ENCODE results near the gene SORCS2. TPM values are rescaled to one million over a fixed set of nuclear protein-coding genes. Genes with fewer than 3 reads are reported as not detected.

SORCS2 gene
- total RNA-seq, 1 experiment from 2014 or later = not detected

DNA sequence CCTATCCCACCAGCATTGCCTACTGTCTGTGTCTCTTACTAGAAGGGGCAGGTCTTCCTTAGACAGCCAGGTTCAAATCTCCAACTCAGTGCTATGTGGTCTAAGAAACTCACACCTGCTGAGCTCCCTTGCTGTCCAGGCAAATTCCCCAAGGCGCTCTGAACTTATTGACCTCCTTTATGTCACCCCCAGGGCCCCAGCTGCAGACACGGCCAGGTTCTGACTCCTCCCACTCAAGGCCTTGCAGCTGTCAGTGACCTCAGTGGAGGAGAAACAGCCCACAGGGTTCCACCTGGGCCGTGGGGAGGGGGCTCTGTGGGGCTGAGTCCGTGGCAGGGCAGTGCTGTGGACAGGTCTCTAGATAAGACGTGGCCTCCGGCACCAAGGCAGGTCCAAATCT lies 284.5 kb downstream of the SORCS2 start:
- DNase-seq (ENCODE audit: low spot score) = no peak
- in situ Hi-C loops (cut with HindIII; ENCODE audit: low sequenced_read_pairs) = no loop called here

GRCh38 chr4:7477695-7478094 lies 285.4 kb downstream of the SORCS2 start:
- DNase-seq (ENCODE audit: low spot score) = no peak
- in situ Hi-C loops (cut with HindIII; ENCODE audit: low sequenced_read_pairs) = no loop called here

- in situ Hi-C loops (cut with HindIII; ENCODE audit: low sequenced_read_pairs) = no loop called here
- no peak for DNase-seq (ENCODE audit: low spot score)
Measured at GRCh38 chr4:7478665-7479064, 286.3 kb downstream of the SORCS2 start.

DNA sequence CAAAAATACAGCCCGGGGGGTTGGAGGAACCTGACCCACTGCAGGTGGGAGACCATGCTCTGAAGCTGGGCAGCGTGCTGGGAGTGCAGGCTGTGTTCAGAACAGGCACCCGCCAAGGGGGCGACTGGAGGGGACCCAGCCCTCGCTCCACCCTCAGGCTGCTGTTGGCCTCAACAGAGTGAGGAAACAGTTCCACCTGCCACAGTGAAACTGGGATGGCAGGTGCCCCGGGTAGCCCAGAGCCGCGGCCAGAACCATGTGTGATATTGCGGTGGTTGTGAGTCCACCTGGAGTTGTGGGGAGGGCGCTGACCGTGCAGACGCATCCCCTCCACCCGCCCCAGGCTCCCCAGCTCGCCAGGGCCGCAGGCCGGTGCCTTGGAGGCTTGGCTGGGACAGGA lies 288.1 kb downstream of the SORCS2 start:
- DNase-seq (ENCODE audit: low spot score) = no peak
- in situ Hi-C loops (cut with HindIII; ENCODE audit: low sequenced_read_pairs) = no loop called here

GRCh38 chr4:7481227-7481626 lies 288.9 kb downstream of the SORCS2 start:
- no peak for DNase-seq (ENCODE audit: low spot score)
- in situ Hi-C loops (cut with HindIII; ENCODE audit: low sequenced_read_pairs) = no loop called here

GRCh38 chr4:7485096-7485495 lies 292.8 kb downstream of the SORCS2 start:
- DNase-seq (ENCODE audit: low spot score) = no peak
- in situ Hi-C loops (cut with HindIII; ENCODE audit: low sequenced_read_pairs) = no loop called here

GRCh38 chr4:7486101-7486500 lies 293.8 kb downstream of the SORCS2 start:
- no peak for DNase-seq (ENCODE audit: low spot score)
- in situ Hi-C loops (cut with HindIII; ENCODE audit: low sequenced_read_pairs) = no loop called here

- DNase-seq (ENCODE audit: low spot score) = no peak
- in situ Hi-C loops (cut with HindIII; ENCODE audit: low sequenced_read_pairs) = no loop called here
Measured at GRCh38 chr4:7487502-7487901, 295.2 kb downstream of the SORCS2 start.

DNA sequence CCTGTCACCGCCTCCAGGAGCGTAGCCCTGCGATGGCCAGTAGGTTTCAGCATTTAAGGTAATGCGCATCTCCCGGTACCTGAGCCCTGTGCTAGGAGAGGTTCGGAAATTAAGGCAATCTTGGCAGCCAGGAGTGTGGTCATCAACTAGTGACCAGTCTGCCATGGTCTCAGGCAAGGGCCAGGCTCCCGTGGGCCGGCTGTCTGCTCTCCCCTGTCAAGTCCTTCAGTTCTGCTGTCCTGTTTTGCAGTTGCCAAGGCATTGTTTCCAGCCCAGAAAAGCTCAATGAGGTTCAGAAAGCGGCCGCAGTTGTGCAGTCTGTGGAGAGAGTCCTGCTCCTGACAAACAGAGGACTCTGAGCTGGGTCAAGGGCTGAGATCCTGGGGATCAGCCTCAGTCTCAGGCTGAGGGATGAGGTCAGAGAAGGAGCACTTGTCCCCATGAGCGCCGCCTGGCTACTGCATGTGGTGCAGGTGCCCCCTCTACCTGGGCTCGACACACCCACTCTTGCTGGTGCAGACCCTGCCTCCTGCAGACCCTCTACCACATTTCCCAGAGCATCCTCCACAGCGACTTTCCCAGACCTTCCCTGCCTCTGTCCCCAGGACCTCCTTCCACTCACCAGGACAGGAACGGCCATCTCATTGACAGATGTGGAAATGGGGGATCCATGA lies 295.8 kb downstream of the SORCS2 start:
- no peak for DNase-seq (ENCODE audit: low spot score)
- in situ Hi-C loops (cut with HindIII; ENCODE audit: low sequenced_read_pairs) = no loop called here

GRCh38 chr4:7491915-7492314 lies 299.6 kb downstream of the SORCS2 start:
- no peak for DNase-seq (ENCODE audit: low spot score)
- in situ Hi-C loops (cut with HindIII; ENCODE audit: low sequenced_read_pairs) = no loop called here

GRCh38 chr4:7498446-7499200 lies 306.3 kb downstream of the SORCS2 start:
- in situ Hi-C loops (cut with HindIII; ENCODE audit: low sequenced_read_pairs) = no loop called here
- DNase-seq (ENCODE audit: low spot score) = no peak

- in situ Hi-C loops (cut with HindIII; ENCODE audit: low sequenced_read_pairs) = no loop called here
- DNase-seq (ENCODE audit: low spot score) = no peak
Measured at GRCh38 chr4:7499661-7500060, 307.3 kb downstream of the SORCS2 start.

DNA sequence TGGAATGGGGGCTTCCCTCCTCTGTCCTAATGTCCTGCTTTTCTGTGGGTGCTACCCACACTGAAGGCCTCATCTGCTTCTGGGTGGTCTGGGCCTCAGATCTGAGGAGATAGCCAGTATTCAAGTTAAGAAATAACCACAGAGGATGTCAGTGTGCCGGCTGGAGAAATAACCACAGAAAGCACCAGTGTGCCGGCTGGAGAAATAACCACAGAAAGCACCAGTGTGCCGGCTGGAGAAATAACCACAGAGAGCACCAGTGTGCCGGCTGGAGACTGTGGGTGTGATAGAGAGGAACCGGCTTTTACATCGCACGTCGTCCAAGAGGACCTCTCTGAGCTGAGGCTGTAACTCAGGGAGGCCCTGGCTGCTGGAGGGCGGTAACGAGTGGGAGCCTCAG lies 308.1 kb downstream of the SORCS2 start:
- no peak for DNase-seq (ENCODE audit: low spot score)
- in situ Hi-C loops (cut with HindIII; ENCODE audit: low sequenced_read_pairs) = no loop called here

DNA sequence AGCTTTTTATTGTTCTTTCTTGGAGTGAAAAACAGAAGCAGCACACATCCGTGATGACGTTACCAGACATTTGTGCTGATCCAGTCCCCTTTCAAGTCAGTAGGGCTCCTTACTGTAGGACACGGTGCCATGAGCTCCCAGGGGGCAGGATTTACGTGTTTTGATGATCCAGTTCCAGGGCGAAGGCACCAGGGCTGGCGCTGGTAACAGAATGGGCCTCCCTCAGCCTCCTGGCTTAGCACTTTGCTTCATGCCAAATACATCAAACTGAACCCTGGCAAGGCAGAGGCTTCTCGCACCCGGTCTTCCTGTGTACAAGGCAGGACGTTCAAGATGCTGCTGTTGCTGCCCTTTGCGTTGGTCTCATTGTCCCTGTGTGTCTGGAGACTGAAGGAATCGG lies 309.0 kb downstream of the SORCS2 start:
- no peak for DNase-seq (ENCODE audit: low spot score)
- in situ Hi-C loops (cut with HindIII; ENCODE audit: low sequenced_read_pairs) = no loop called here

GRCh38 chr4:7501873-7502272 lies 309.5 kb downstream of the SORCS2 start:
- no peak for DNase-seq (ENCODE audit: low spot score)
- in situ Hi-C loops (cut with HindIII; ENCODE audit: low sequenced_read_pairs) = no loop called here

DNA sequence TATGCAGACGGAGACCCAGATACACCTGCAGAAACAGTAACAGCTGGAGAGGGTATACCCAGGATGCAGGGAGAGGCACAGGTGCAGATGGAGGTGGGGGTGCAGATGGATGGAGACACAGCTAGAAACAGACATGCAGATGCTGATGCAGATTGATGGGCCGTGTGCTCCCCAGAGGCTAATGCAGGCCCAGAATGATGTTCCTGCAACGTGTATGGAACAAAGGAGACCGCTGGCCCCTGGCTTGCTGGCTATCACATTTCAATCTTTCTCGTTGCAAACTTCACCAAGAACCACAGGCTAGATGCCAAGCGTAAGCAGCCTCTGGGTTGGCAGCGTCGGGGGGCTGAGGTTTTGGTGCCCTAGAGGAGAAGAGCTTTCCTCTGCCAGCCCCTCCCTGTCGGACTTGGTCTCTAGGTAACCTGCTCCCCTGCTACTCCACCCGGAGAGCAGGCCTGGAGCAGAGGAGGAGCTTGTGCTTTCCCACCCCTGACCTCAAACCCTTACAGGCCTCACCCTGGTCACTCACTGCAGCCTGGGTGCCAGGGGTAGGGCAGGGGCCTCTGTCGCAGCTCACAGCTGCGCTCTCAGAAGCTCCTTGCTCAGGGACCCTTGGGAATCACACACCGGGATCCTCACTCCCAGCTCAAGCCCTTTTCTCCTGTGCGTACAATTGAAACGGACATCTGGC lies 311.4 kb downstream of the SORCS2 start:
- no peak for DNase-seq (ENCODE audit: low spot score)
- in situ Hi-C loops (cut with HindIII; ENCODE audit: low sequenced_read_pairs) = no loop called here

DNA sequence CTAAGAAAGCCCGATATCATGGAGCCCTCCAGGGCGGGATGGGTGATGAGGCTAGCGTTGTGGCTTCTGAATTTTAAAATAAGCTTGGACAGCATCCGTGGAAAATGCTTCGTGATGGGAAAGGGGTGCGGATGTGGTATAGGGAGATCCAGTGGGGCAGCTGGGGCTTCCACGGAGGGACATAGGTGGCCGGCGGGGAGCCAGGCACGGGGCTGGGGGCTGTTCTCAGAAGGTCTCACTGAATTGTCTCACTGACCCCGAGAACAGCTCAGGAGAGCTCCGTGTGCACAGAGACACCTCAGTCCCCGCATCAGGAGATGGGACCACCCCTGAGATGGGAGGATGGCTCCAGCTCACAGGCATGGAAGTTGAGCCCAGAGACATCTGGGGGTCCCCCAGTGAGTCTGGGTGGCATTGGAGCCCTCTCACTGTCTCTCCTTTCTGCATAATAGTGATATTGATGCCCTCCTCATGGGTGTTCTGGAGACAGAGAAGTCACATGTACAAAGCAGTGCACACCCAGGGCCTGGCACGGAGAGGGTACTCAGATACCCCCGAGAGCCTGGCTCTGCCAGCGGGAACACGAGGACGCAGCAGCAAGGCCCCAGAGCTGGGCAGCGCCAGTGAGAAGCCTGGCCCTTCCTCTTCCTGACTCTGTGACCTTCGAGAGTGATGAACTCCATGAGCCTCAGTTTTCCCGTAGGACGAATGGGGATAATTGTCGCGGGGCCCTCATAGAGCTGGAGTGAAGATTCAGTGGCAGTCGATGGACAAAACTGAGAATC lies 313.0 kb downstream of the SORCS2 start:
- in situ Hi-C loops (cut with HindIII; ENCODE audit: low sequenced_read_pairs) = no loop called here
- no peak for DNase-seq (ENCODE audit: low spot score)

- in situ Hi-C loops (cut with HindIII; ENCODE audit: low sequenced_read_pairs) = no loop called here
- peak; percentile 23 for DNase-seq (ENCODE audit: low spot score)
Measured at GRCh38 chr4:7506119-7506518, 313.8 kb downstream of the SORCS2 start.

- in situ Hi-C loops (cut with HindIII; ENCODE audit: low sequenced_read_pairs) = no loop called here
- no peak for DNase-seq (ENCODE audit: low spot score)
Measured at GRCh38 chr4:7506572-7506971, 314.2 kb downstream of the SORCS2 start.

- DNase-seq (ENCODE audit: low spot score) = no peak
- in situ Hi-C loops (cut with HindIII; ENCODE audit: low sequenced_read_pairs) = no loop called here
Measured at GRCh38 chr4:7507381-7507780, 315.0 kb downstream of the SORCS2 start.

Measured in G401 (cell line).